Natural killer cell (primary cell): ENCODE data around the gene DUSP28. TPM values are rescaled to one million over a fixed set of nuclear protein-coding genes. Genes with fewer than 3 reads are reported as not detected.

ENCODE experiments used
- ATAC-seq, 3 donors: fragments of 150-1000 bp in 2 of 3; fragments of 200-7000 bp in 1 of 3; cut with Tn5 transposase; 1 replicate in 1 of 3; 2 replicates in 2 of 3; pipeline ENCODE4 v1.10.0; 2021; ENCODE audit warnings: mild to moderate bottlenecking in 2 of 3, moderate library complexity in 2 of 3
- DNase-seq, 2 donors: peaks; one replicate each; pipeline versions ENCODE4 v3.0.0 to v3.0.0-alpha.2; 2013 to 2021; ENCODE audit warnings: mixed read lengths in 1 of 2
- H3K27ac ChIP-seq: one replicate; pipeline ENCODE4 v1.5.1; 2013; ENCODE audit warnings: mild to moderate bottlenecking, low read length
- H3K27me3 ChIP-seq: one replicate; pipeline ENCODE4 v1.6.1; 2013; ENCODE audit warnings: low read length; ENCODE audit not compliant: control insufficient read depth, insufficient read depth
- H3K36me3 ChIP-seq: one replicate; pipeline ENCODE4 v1.6.1; 2013; ENCODE audit warnings: low read length; ENCODE audit not compliant: control insufficient read depth, insufficient read depth
- H3K4me1 ChIP-seq: one replicate; pipeline ENCODE4 v1.6.1; 2013; ENCODE audit warnings: low read length; ENCODE audit not compliant: control insufficient read depth, insufficient read depth
- H3K4me3 ChIP-seq: one replicate; pipeline ENCODE4 v1.5.1; 2013; ENCODE audit warnings: low read length
- H3K9me3 ChIP-seq: one replicate; pipeline ENCODE4 v1.6.1; 2013; ENCODE audit warnings: low read length; ENCODE audit not compliant: control insufficient read depth, insufficient read depth
- H3K27ac Mint-ChIP-seq, 2 donors: one replicate each; pipeline ENCODE4 v1.8.0; 2022; ENCODE audit warnings: mild to moderate bottlenecking in 2 of 2, mixed read lengths in 2 of 2, moderate library complexity in 1 of 2
- H3K27me3 Mint-ChIP-seq, 2 donors: one replicate each; pipeline ENCODE4 v1.8.0; 2022; ENCODE audit warnings: low read depth in 2 of 2, mixed read lengths in 2 of 2
- H3K36me3 Mint-ChIP-seq: one replicate; pipeline ENCODE4 v1.8.0; 2022; ENCODE audit warnings: mixed read lengths
- H3K4me1 Mint-ChIP-seq, 2 donors: one replicate each; pipeline ENCODE4 v1.8.0; 2022; ENCODE audit warnings: mixed read lengths in 2 of 2
- H3K4me3 Mint-ChIP-seq: one replicate; pipeline ENCODE4 v1.8.0; 2022; ENCODE audit warnings: mild to moderate bottlenecking, moderate library complexity, mixed read lengths
- H3K9me3 Mint-ChIP-seq, 2 donors: one replicate each; pipeline ENCODE4 v1.8.0; 2022; ENCODE audit warnings: mixed read lengths in 2 of 2
- WGBS: methylation state at CpG from one replicate; pipeline ENCODE4 v1.1.7; 2013; ENCODE audit warnings: missing lambda C conversion rate; ENCODE audit not compliant: insufficient coverage; 5-methylcytosine and 5-hydroxymethylcytosine counted together
- intact Hi-C: fragments of 100-400 bp; cut with micrococcal nuclease; formaldehyde crosslinking; loops from one replicate; pipeline ENCODE4 v1.14.2; 2022
- total RNA-seq, 4 donors: library from RNA; stranded (reverse); fragments of 120-200 nt in 1 of 4; gene quantifications; one replicate each; pipeline versions ENCODE4 v1.2.3 to v1.2.4, GENCODE V29; 2013 to 2022
- TF ChIP-seq, protein P1 (sequence below): fragments of 200-600 bp; IDR thresholded peaks from one replicate; pipeline ENCODE4 v1.8.0; 2022; ENCODE audit warnings: antibody characterized with exemption

DUSP28 gene
- total RNA-seq, 3 donors from 2014 or later (not counting 1 experiment from before 2014, with no cell fraction given) = 13.5 to 25.2 (median 18.5) TPM

GRCh38 chr2:240525802-240526201 is 34.4 kb upstream of the DUSP28 start:
- no peak for DNase-seq
- no peak for ATAC-seq
- H3K27ac ChIP-seq = no peak overlapping the region
- H3K4me3 ChIP-seq = no peak overlapping the region
- H3K9me3 ChIP-seq = peaks cover 11% of the 10 kb centered on the region
- Mint-ChIP-seq H3K4me1 (peaks cover 5 to 33% of the 10 kb centered on the region in 2 donors), H3K27ac (no peak overlapping the region), H3K9me3 (peaks cover 4 to 7% of the 10 kb centered on the region in 2 donors), H3K4me3 (no peak overlapping the region), H3K36me3 (no peaks in the 10 kb centered on the region), H3K27me3 (peaks cover 0 to under 1% of the 10 kb centered on the region in 2 donors)
- TF ChIP-seq, protein P1, sequence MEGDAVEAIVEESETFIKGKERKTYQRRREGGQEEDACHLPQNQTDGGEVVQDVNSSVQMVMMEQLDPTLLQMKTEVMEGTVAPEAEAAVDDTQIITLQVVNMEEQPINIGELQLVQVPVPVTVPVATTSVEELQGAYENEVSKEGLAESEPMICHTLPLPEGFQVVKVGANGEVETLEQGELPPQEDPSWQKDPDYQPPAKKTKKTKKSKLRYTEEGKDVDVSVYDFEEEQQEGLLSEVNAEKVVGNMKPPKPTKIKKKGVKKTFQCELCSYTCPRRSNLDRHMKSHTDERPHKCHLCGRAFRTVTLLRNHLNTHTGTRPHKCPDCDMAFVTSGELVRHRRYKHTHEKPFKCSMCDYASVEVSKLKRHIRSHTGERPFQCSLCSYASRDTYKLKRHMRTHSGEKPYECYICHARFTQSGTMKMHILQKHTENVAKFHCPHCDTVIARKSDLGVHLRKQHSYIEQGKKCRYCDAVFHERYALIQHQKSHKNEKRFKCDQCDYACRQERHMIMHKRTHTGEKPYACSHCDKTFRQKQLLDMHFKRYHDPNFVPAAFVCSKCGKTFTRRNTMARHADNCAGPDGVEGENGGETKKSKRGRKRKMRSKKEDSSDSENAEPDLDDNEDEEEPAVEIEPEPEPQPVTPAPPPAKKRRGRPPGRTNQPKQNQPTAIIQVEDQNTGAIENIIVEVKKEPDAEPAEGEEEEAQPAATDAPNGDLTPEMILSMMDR = no peak
- no peaks in the 10 kb centered on the region for H3K27me3 ChIP-seq
- no peaks in the 10 kb centered on the region for H3K4me1 ChIP-seq
- WGBS = over 99% methylated on average over 6 of the region's 6 CpGs
- H3K36me3 ChIP-seq = peaks cover 21% of the 10 kb centered on the region
- intact Hi-C loops = no loop called here

DNA sequence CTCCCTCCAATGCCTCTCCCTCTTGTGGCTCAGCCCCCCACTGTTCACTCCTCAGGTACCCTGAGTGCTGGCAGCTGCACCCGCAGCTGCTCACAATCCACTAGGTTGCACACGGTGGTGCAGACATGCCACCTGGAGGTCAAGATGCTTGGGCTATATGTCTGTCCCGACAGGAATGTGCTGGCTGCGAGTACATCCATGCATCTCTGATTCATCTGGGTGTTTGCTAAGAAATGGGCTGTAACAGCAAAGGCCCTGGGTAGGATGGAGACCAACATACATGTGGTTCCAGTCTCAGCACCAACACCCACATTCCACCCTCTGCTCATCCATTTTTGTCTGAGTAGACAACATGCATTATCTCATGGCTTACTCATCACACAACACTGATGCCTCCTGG is 33.6 kb upstream of the DUSP28 start:
- Mint-ChIP-seq H3K27me3 (no peaks in the 10 kb centered on the region), H3K27ac (no peak overlapping the region), H3K4me1 (peaks cover 3 to 31% of the 10 kb centered on the region in 2 donors), H3K36me3 (peaks cover 7% of the 10 kb centered on the region), H3K9me3 (peaks cover 7 to 8% of the 10 kb centered on the region in 2 donors), H3K4me3 (no peak overlapping the region)
- intact Hi-C loops = no loop called here
- H3K9me3 ChIP-seq = peaks cover 11% of the 10 kb centered on the region
- DNase-seq (no peak), ATAC-seq (no peak)
- no peaks in the 10 kb centered on the region for H3K4me1 ChIP-seq
- TF ChIP-seq, protein P1 = no peak
- H3K27me3 ChIP-seq = no peaks in the 10 kb centered on the region
- no peak overlapping the region for H3K27ac ChIP-seq
- H3K4me3 ChIP-seq = no peak overlapping the region
- 93% methylated on average over 4 of the region's 4 CpGs for WGBS
- peaks cover 21% of the 10 kb centered on the region for H3K36me3 ChIP-seq

GRCh38 chr2:240527153-240527750 is 32.9 kb upstream of the DUSP28 start:
- Mint-ChIP-seq H3K9me3 (peaks cover 10 to 13% of the 10 kb centered on the region in 2 donors), H3K27me3 (no peaks in the 10 kb centered on the region), H3K4me3 (no peak overlapping the region), H3K36me3 (peaks cover 14% of the 10 kb centered on the region), H3K4me1 (peaks cover 3 to 28% of the 10 kb centered on the region in 2 donors), H3K27ac (peak overlapping the region in 1 of 2 donors; percentile 21)
- peaks cover 11% of the 10 kb centered on the region for H3K9me3 ChIP-seq
- WGBS = 90% methylated on average over 3 of the region's 3 CpGs
- TF ChIP-seq, protein P1 = no peak
- peaks cover 21% of the 10 kb centered on the region for H3K36me3 ChIP-seq
- H3K4me3 ChIP-seq = no peak overlapping the region
- intact Hi-C loops = no loop called here
- no peak for DNase-seq
- no peak overlapping the region for H3K27ac ChIP-seq
- no peaks in the 10 kb centered on the region for H3K4me1 ChIP-seq
- no peaks in the 10 kb centered on the region for H3K27me3 ChIP-seq
- ATAC-seq = no peak
